HL-60/S4 (cell line): ENCODE measurements around the gene PTGDR2.

ENCODE experiments used
- in situ Hi-C: fragments of 300-500 bp; cut with MboI; formaldehyde crosslinking; loops from 2 replicates; pipeline ENCODE4 v1.14.3; 2022; ENCODE audit warnings: low sequenced_read_pairs

PTGDR2 gene

GRCh38 chr11:60874421-60875365 is 18.9 kb upstream of the PTGDR2 start:
- in situ Hi-C loops, result no loop called here

- in situ Hi-C loops, result no loop called here
Measured at GRCh38 chr11:60873533-60873932, 17.8 kb upstream of the PTGDR2 start.

- in situ Hi-C loops, result no loop called here
Measured at GRCh38 chr11:60872961-60873524, 17.3 kb upstream of the PTGDR2 start.

GRCh38 chr11:60872124-60872960 is 16.6 kb upstream of the PTGDR2 start:
- in situ Hi-C loops, result no loop called here

DNA sequence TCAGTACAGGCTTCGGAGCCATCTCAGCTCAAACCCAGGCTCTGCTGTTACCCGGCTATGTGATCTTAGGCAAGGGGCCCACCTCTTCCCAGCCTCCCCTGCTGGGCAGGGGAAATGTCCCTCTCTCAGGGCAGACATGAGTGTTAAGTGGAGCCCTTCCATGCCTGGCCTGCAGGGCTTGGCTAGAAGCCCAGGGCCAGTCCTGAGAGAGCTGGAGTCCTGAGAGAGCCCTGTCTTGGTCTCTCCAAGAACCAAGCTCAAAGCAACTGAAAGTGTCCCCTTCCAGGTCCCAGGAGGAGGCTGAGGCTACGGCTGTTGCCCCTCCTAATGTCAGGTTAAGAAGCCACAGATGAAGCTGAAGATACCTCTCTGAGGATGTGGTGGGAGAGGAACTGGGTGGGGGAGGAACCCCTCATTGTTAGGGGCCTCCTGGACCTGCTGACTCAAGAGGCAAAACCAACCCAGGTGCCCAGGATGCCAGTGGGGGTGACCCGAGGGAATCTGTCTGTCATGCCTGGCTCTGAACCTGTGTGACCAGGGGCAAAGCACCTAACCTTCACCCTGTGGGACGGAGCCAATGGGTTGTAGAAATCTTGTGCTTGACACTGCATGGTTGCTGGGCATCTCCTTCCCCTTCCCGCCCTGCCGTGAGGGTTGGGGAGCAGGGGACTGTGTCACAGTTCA is 15.8 kb upstream of the PTGDR2 start:
- in situ Hi-C loops, result no loop called here

DNA sequence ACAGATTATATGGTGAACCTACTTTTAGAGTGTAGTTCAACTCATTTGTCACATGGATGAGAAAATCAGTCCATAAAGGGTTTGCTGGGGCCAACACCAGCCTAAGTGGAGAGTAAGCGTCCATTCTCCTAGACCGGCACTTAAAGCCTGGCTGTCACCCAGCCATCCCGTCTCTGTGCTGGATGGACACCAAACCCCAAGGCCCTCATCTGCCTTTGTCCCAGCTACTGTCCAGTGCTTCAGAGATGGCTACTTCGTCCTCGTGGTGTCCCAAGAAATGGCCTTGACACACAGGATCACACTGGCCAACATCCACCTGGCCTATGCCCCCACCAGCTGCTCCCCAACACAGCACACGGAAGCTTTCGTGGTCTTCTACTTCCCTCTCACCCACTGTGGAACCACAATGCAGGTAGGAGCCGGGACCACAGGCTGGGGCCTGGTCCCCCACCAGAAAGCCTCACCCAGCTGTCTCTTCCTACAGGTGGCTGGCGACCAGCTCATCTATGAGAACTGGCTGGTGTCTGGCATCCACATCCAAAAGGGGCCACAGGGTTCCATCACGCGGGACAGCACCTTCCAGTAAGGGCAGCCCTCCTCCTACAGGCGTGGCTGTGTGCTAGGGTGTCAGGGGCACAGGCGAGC is 15.1 kb upstream of the PTGDR2 start:
- in situ Hi-C loops, result no loop called here

DNA sequence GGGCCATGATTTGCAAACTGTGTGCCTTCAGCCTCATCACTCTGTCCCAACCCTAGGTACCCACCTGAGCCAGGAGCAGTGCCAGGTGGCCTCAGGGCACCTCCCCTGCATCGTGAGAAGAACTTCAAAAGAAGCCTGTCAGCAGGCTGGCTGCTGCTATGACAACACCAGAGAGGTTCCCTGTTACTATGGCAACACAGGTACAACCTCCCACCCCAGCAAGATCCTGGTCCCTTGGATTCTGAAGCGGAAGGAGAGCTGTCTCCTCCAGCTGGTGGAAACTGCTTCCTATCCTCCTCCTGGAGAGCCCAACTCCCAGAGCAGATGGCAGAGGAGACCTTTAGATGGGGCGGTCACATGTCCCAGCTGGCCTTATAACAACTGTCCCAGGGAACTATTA is 14.5 kb upstream of the PTGDR2 start:
- in situ Hi-C loops, result no loop called here

DNA sequence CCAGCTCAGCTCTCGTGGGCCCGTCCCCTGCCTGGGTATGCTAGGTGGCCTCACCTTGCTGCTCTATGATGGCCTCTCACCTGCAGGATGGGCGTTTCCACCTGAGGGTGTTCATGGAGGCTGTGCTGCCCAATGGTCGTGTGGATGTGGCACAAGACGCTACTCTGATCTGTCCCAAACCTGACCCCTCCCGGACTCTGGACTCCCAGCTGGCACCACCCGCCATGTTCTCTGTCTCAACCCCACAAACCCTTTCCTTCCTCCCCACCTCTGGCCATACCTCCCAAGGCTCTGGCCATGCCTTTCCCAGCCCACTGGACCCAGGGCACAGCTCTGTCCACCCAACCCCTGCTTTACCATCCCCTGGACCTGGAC is 13.7 kb upstream of the PTGDR2 start:
- in situ Hi-C loops, result no loop called here

- in situ Hi-C loops, result no loop called here
Measured at GRCh38 chr11:60868682-60869450, 13.1 kb upstream of the PTGDR2 start.

DNA sequence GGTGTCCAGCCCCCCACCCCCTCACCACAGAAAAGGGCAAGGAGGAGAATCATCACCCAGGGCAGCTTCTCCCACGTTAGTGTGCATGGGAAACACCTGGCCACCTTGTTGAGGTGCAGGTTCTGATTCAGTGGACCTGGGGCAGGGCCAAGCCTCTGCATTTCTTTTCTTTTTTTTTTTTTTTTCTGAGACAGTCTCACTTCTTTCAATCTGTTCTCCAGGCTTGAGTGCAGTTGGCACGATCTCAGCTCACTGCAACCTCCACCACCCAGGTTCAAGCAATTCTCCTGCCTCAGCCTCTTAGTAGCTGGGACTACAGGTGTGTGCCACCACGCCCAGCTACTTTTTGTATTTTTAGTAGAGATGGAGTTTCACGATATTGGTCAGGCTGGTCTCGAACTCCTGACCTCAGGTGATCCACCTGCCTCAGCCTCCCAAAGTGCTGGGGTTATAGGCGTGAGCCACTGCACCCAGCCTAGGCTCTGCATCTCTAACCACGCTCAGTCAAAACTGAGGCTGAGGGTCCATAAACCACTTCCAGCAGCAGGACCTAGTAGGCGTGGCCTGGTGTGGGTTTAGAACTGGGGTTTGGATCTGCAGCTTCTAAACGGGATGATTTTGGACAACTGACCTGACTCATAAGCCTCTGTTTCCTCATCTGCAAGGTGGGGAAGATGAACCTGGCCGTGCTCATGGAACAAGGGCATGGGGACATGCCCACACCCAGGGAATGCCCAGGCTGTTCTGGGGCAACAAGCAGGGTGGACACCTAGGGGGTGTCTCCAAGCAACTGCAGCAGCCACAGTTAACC is 12.3 kb upstream of the PTGDR2 start:
- in situ Hi-C loops, result no loop called here

GRCh38 chr11:60866911-60867870 is 11.4 kb upstream of the PTGDR2 start, which contains the start of gene ZP1:
Gene ZP1, plus strand, starts transcription at chr11:60867542. Its CDS starts 20 bp downstream, at chr11:60867562.
- in situ Hi-C loops, result no loop called here

- in situ Hi-C loops, result no loop called here
Measured at GRCh38 chr11:60864856-60865513, 9.2 kb upstream of the PTGDR2 start.

GRCh38 chr11:60863550-60864521 is 8.1 kb upstream of the PTGDR2 start:
- in situ Hi-C loops, result no loop called here

GRCh38 chr11:60862171-60862570 is 6.4 kb upstream of the PTGDR2 start:
- in situ Hi-C loops, result no loop called here

DNA sequence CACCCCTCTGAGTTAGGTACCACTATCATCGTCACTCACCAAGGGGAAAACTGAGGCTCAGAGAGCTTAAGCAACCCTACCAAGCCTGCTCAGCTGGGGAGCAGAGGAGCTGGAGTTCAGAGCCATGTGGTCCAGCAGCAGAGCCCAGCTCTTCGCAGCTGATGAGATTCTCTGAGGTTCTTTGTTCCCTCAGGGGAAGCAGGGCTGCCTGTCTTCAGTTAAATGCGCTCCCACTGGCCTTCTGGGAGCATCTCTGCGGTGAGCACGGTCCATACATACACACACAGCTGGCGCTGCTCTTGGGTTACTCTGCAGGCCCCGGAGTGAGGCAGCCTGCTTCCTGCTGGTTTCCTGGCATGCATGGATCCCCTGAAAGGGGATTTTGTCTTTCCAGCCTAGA is 5.2 kb upstream of the PTGDR2 start:
- in situ Hi-C loops, result no loop called here
